ENCODE measurements around the gene CPVL.

DNA sequence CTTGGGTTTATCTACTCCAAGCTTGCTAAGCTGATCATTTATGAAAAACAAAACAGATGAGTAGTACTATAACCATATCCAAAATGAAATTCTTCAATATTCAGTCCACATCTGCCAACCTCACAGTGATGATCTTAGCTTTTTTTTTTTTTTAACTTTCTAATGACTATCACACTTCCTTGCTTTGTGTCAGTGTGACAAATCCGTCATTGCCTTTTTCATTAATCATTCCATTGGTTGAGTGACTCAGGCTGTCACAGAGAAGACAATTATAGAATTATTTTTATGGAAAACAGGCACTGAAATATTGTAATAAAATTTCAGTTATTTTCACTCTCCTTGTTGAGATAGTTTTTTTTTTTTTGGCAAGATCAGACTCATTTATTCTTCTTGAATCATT lies 70.7 kb downstream of the CPVL start:
- TF ChIP-seq, protein P1, sequence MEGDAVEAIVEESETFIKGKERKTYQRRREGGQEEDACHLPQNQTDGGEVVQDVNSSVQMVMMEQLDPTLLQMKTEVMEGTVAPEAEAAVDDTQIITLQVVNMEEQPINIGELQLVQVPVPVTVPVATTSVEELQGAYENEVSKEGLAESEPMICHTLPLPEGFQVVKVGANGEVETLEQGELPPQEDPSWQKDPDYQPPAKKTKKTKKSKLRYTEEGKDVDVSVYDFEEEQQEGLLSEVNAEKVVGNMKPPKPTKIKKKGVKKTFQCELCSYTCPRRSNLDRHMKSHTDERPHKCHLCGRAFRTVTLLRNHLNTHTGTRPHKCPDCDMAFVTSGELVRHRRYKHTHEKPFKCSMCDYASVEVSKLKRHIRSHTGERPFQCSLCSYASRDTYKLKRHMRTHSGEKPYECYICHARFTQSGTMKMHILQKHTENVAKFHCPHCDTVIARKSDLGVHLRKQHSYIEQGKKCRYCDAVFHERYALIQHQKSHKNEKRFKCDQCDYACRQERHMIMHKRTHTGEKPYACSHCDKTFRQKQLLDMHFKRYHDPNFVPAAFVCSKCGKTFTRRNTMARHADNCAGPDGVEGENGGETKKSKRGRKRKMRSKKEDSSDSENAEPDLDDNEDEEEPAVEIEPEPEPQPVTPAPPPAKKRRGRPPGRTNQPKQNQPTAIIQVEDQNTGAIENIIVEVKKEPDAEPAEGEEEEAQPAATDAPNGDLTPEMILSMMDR (IDR thresholded peaks at IDR 0.05): no peak
- no peak for TF ChIP-seq POLR2A (IDR thresholded peaks at IDR 0.05)

Data from breast epithelium (tissue), 3 donors.